HG02571 (cell line): ENCODE measurements around the gene MST1.

Experiments
- ATAC-seq: cut with Tn5 transposase; IDR thresholded peaks from one replicate; pipeline ENCODE4 v1.9.1; 2021; ENCODE audit warnings: mild to moderate bottlenecking, moderate library complexity; ENCODE audit not compliant: unreplicated experiment

The MST1 gene

GRCh38 chr3:49718858-49719213, 29.6 kb upstream of the MST1 start:
- no peak for ATAC-seq

- no peak for ATAC-seq
These were observed 28.9 kb upstream of the MST1 start for GRCh38 chr3:49717959-49718857.

- no peak for ATAC-seq
These were observed 28.1 kb upstream of the MST1 start for GRCh38 chr3:49717211-49717958.

- ATAC-seq: no peak
These were observed 27.5 kb upstream of the MST1 start for GRCh38 chr3:49716691-49717210.

- ATAC-seq: no peak
These were observed 26.9 kb upstream of the MST1 start for GRCh38 chr3:49716169-49716568.

- no peak for ATAC-seq
These were observed 26.4 kb upstream of the MST1 start for GRCh38 chr3:49715611-49716121.

- no peak for ATAC-seq
These were observed 25.7 kb upstream of the MST1 start for GRCh38 chr3:49714728-49715550.

- ATAC-seq: no peak
These were observed 24.2 kb upstream of the MST1 start for GRCh38 chr3:49713336-49714105.

- no peak for ATAC-seq
These were observed 23.5 kb upstream of the MST1 start for GRCh38 chr3:49712631-49713317.

GRCh38 chr3:49712166-49712565, 22.9 kb upstream of the MST1 start:
- no peak for ATAC-seq

- ATAC-seq: no peak
These were observed 22.2 kb upstream of the MST1 start for GRCh38 chr3:49711489-49711888.

- no peak for ATAC-seq
These were observed 20.6 kb upstream of the MST1 start for GRCh38 chr3:49709852-49710251.

- ATAC-seq: no peak
These were observed 17.8 kb upstream of the MST1 start for GRCh38 chr3:49707113-49707480.

GRCh38 chr3:49706456-49707112, 17.3 kb upstream of the MST1 start:
- ATAC-seq: no peak

- ATAC-seq: no peak
These were observed 16.2 kb upstream of the MST1 start for GRCh38 chr3:49705390-49705960.

- ATAC-seq: no peak
These were observed 15.4 kb upstream of the MST1 start for GRCh38 chr3:49704629-49705028.

- no peak for ATAC-seq
These were observed 14.7 kb upstream of the MST1 start for GRCh38 chr3:49703956-49704355.

GRCh38 chr3:49703443-49703927, 14.2 kb upstream of the MST1 start:
- no peak for ATAC-seq

- ATAC-seq: no peak
These were observed 13.4 kb upstream of the MST1 start for GRCh38 chr3:49702672-49703071.
